Retinal pigment epithelial cell (primary cell): ENCODE results near the gene KRT3.

ENCODE experiments used
- DNase-seq: peaks from one replicate; pipeline ENCODE4 v3.0.0-alpha.2; 2010; ENCODE audit warnings: low read depth
- H3K4me3 ChIP-seq: 2 replicates; pipeline ENCODE4 v1.5.1; 2011; ENCODE audit warnings: mild to moderate bottlenecking, low read length, control low read depth, moderate library complexity
- TF ChIP-seq, protein P1 (sequence below): conservative IDR thresholded peaks from 2 replicates; pipeline ENCODE4 v1.5.1; 2011; ENCODE audit warnings: low read depth, low read length, control low read depth, inconsistent platforms

The KRT3 gene

DNA sequence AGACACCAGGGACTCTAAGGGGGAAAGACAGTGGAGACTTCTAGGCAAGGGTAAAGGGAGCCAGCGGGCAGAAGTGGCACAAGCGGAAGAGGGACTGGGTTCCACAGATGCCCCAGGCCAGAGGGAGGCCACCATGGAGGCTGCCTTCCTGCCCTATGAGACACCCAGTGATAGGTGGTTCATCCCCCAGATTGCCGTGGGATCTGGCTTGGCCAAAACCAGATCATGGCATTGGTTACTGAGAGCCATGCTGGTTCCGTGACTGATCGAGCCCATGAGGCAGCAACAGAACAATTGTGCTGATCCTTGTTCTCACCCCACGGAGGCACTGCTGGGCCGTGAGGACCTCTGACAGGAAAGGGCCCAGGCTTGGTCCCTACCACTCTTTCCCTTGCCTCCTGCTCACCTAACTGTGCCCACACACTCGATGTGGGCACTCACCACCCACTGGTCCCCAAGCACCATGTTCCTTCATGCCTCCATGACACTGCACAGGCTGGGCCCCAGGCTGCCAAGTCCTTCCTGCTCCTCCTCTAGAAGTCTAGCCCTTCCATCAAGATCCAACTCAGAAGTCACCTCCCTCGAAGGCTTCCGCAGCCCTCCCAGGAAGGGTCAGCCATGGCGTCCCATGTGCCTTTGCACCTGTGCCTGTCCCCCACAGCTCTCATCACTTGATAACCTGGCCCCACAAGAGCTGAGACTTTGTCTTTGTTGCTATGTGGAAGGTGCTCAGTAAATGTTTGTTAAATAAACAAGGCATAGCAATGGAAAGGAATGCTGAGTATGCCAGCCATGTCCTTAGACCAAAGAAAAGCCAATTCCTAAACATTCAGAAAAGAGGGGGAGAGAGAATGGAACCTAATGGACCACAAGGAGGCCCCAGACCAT, 30.9 kb upstream of the KRT3 start:
- TF ChIP-seq, protein P1, sequence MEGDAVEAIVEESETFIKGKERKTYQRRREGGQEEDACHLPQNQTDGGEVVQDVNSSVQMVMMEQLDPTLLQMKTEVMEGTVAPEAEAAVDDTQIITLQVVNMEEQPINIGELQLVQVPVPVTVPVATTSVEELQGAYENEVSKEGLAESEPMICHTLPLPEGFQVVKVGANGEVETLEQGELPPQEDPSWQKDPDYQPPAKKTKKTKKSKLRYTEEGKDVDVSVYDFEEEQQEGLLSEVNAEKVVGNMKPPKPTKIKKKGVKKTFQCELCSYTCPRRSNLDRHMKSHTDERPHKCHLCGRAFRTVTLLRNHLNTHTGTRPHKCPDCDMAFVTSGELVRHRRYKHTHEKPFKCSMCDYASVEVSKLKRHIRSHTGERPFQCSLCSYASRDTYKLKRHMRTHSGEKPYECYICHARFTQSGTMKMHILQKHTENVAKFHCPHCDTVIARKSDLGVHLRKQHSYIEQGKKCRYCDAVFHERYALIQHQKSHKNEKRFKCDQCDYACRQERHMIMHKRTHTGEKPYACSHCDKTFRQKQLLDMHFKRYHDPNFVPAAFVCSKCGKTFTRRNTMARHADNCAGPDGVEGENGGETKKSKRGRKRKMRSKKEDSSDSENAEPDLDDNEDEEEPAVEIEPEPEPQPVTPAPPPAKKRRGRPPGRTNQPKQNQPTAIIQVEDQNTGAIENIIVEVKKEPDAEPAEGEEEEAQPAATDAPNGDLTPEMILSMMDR: no peak
- no peak overlapping the region for H3K4me3 ChIP-seq
- DNase-seq: no peak

DNA sequence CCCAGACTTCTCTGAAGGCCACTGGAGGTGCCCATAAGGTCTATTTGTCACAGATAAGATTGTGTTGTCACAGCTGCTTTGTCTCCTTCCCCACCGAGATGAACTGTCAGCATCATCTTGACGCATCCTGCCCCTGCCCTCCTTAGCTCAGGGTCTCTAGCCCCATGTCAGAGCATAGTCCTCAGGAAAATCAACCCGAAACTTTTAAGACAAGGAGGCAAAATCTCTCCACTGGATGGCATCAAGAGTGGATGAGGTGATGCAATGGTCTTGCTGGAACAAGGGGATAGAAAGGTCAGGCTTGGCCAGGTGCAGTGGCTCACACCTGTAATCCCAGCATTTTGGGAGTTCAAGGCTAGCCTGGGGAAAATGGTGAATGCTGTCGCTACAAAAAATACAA, 30.0 kb upstream of the KRT3 start:
- TF ChIP-seq, protein P1: no peak

DNA sequence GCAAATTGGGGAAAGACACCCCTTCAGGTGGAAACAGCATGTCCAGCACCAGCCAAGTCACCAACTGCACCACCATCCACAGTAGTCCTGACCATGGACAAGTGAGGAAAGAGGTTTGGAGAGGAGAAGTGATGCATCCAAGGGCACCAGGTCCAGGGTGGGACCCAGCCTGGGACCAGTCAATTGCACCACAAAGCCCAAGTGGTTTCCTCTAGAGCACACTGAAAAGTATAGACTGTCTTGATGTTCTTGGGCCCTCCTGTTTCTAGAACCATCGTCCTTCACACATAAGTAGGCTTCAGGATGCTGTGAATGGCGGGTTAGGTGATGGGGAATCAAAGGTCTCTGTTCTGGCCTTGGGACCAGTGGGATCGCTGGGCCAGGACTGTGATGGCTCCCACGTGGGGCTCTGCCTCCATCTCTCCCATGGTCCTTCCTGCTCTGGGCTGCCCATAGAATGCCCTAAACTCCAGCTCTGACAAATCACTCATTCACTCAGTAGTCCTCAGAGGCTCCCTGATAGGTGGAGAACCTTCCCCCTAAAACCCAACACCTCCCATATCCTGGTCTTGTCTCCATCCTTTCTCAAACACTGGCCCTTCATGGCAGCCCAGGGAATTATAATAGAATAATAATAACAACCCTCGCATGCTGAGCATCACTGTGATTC, 29.0 kb upstream of the KRT3 start:
- H3K4me3 ChIP-seq: no peak overlapping the region
- TF ChIP-seq, protein P1: no peak
- no peak for DNase-seq

More for the DNA sequence above, 30.0 kb upstream of the KRT3 start:
- no peak overlapping the region for H3K4me3 ChIP-seq
- DNase-seq: no peak

DNA sequence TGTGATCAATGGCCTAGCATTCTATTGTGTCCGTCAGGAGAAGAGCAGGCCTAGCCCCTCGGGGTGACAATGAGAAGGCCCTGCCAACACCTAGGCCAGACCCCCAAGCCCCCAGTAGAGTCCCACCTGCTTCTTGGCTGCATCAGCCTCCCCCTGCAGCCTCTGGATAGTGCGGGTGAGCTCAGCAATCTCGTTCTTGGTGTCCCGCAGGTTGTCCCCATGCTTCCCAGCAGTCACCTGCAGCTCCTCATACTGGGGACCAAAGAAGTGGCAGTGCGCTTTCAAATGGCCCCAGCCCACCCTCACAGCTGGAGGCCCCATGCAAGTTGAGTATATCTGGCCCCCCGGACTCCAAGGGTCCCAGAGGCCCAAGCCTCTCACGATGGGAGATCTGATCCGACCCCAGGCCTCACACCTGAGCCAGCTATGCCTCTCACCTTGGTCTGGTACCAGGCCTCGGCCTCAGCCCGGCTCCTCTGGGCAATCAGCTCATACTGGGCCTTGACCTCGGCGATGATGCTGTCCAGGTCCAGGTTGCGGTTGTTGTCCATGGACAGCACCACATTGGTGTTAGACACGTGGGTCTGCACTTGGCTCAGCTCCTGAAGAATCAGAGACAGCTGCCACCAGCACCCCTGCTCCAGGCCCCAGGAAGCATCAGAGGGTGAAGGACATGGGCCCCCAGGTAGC, 28.0 kb upstream of the KRT3 start:
- no peak overlapping the region for H3K4me3 ChIP-seq
- TF ChIP-seq, protein P1: no peak
- DNase-seq: no peak

DNA sequence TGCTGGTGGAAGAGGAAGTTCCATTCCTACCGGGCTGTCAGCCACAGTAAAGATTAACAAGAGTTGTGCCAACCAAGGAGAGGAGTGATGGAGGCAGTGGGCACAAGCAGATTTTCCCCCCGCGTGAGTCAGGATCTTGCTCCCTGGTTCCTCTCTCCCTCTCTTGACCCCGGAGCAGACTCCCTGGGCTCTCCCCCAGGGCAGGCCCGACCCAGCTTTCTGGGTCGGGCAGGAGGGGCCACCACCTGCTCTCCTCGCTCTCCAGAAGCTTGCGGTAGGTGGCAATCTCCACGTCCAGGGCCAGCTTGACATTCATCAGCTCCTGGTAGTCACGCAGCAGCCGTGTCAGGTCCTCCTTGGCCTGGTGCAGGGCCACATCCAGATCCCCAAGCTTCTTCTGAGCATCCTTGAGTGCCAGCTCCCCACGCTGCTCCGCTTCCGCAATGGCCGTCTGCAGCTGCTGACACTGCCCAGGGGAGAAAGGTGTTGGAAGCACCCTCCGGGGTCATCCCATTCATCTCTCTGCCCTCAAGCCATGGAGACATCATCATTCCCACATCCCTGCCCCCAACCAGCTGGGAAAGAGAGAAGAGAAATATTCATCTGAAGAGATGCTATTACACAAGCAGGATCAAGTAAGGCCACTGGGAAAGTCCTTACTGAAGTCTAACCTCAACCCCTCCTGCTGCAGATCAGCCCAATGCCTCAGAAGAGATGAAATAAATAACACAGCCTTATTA, 27.0 kb upstream of the KRT3 start:
- TF ChIP-seq, protein P1: no peak
- no peak for DNase-seq
- H3K4me3 ChIP-seq: no peak overlapping the region

DNA sequence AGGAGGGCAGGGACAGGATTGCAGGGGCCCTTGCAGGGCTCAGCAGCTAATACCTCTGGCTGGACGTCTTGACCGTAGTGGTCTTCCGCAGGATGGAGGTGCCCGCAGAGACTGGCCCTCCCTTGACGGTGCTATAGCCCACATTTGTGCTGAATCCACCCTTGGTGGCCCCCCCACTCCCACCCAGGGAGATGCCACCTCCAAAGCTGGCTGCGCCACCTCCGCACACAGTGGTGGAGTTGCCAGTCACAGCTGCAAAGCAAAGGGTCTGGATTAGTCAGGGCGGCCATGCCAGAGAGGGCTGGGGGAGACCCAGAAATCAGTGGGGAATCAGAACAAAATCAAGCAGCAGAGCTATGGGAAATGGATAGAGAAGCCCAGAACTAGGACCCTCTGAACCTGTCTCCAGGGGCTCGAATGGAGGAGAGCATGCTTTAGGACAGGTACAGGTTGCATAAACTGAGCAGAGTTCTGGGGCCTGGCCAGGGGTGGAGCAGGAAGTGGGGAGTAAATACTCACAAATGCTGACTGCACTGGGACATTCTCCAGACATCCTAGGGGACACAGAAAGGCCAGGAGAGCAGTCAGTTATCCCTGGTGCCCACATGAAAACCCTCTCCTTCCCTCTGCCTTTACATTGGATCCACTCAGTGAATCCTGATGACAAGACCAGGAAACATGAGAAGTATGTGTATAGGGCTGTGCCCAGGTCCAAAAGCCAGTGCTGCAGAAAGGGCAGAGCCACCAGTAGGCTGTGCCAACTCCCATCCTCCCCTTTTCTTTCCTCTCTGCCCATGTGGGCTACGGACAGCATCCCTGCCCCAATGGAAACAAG, 26.1 kb upstream of the KRT3 start:
- TF ChIP-seq, protein P1: no peak
- DNase-seq: no peak
- H3K4me3 ChIP-seq: no peak overlapping the region
